ENCODE measurements around the gene MAPKAP1.

MAPKAP1 gene

GRCh38 chr9:125434986-125435775 lies 271.8 kb downstream of the MAPKAP1 start:
- no peak for DNase-seq (ENCODE audit: low read depth)
- H3K4me3 ChIP-seq (ENCODE audit: low read depth, low read length): no peak overlapping the region
- TF ChIP-seq, protein P1, sequence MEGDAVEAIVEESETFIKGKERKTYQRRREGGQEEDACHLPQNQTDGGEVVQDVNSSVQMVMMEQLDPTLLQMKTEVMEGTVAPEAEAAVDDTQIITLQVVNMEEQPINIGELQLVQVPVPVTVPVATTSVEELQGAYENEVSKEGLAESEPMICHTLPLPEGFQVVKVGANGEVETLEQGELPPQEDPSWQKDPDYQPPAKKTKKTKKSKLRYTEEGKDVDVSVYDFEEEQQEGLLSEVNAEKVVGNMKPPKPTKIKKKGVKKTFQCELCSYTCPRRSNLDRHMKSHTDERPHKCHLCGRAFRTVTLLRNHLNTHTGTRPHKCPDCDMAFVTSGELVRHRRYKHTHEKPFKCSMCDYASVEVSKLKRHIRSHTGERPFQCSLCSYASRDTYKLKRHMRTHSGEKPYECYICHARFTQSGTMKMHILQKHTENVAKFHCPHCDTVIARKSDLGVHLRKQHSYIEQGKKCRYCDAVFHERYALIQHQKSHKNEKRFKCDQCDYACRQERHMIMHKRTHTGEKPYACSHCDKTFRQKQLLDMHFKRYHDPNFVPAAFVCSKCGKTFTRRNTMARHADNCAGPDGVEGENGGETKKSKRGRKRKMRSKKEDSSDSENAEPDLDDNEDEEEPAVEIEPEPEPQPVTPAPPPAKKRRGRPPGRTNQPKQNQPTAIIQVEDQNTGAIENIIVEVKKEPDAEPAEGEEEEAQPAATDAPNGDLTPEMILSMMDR (IDR thresholded peaks at IDR 0.05; ENCODE audit: low read depth, low read length): no peak
- TF ChIP-seq MAX (IDR thresholded peaks at IDR 0.05; ENCODE audit: low read depth, low read length): no peak
- no peak for TF ChIP-seq POLR2A (IDR thresholded peaks at IDR 0.05; ENCODE audit: extremely low read depth, insufficient read length)
- no peak for TF ChIP-seq MYC (IDR thresholded peaks at IDR 0.05; ENCODE audit: low read depth, low read length)

- no peak for DNase-seq (ENCODE audit: low read depth)
- H3K4me3 ChIP-seq (ENCODE audit: low read depth, low read length): no peak overlapping the region
- no peak for TF ChIP-seq MAX (IDR thresholded peaks at IDR 0.05; ENCODE audit: low read depth, low read length)
- TF ChIP-seq POLR2A (IDR thresholded peaks at IDR 0.05; ENCODE audit: extremely low read depth, insufficient read length): no peak
- no peak for TF ChIP-seq MYC (IDR thresholded peaks at IDR 0.05; ENCODE audit: low read depth, low read length)
- TF ChIP-seq, protein P1 (IDR thresholded peaks at IDR 0.05; ENCODE audit: low read depth, low read length): no peak
Measured at GRCh38 chr9:125433461-125434011, 273.5 kb downstream of the MAPKAP1 start.

- TF ChIP-seq POLR2A (IDR thresholded peaks at IDR 0.05; ENCODE audit: extremely low read depth, insufficient read length) (no peak), MYC (IDR thresholded peaks at IDR 0.05; ENCODE audit: low read depth, low read length) (no peak)
- TF ChIP-seq, protein P1 (IDR thresholded peaks at IDR 0.05; ENCODE audit: low read depth, low read length): no peak
- no peak for DNase-seq (ENCODE audit: low read depth)
- H3K4me3 ChIP-seq (ENCODE audit: low read depth, low read length): no peak overlapping the region
Measured at GRCh38 chr9:125432715-125433385, 274.2 kb downstream of the MAPKAP1 start.

DNA sequence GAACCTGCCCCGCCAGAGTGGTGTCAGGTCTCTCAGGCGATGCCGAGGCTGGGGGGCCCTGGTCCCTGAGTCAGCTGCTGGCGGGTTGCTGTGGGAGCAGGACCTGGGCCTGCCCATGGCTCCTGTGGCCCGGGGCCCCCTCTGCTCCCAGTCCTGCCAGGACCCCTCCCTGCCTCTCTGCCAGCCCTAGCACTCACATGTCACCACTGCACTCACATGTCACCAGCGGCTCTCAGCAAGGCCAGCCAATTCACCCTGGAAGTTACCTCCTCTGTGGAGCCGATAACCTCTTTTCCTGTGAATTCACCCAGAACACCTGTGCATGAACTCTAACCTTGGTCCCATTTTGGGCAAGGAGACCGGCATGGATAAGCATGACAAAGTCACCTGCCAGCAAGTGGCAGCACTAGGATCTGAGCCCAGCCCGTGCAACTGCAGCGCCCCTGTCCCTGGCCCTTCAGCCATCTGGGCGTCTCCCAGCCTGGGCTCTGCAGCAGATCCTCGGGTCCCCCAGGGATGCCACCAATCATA lies 275.2 kb downstream of the MAPKAP1 start:
- DNase-seq (ENCODE audit: low read depth): no peak
- H3K4me3 ChIP-seq (ENCODE audit: low read depth, low read length): no peak overlapping the region
- TF ChIP-seq POLR2A (IDR thresholded peaks at IDR 0.05; ENCODE audit: extremely low read depth, insufficient read length) (no peak), MYC (IDR thresholded peaks at IDR 0.05; ENCODE audit: low read depth, low read length) (no peak), MAX (IDR thresholded peaks at IDR 0.05; ENCODE audit: low read depth, low read length) (no peak)
- TF ChIP-seq, protein P1 (IDR thresholded peaks at IDR 0.05; ENCODE audit: low read depth, low read length): no peak

DNA sequence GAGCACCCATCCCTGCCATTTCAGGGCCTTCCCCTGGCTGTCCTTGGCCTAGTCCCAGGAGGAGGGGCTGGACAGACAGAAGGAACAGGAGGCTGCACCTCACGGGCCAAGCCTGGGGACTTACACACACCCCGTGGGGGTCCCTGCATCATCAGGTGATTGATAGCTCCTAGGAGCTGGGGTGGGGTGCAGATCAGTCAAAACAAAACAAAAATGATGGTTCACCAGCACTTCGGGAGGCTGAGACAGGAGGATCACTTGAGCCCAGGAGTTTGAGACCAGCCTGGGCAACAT lies 276.0 kb downstream of the MAPKAP1 start:
- H3K4me3 ChIP-seq (ENCODE audit: low read depth, low read length): no peak overlapping the region
- TF ChIP-seq POLR2A (IDR thresholded peaks at IDR 0.05; ENCODE audit: extremely low read depth, insufficient read length): no peak
- TF ChIP-seq, protein P1 (IDR thresholded peaks at IDR 0.05; ENCODE audit: low read depth, low read length): no peak
- TF ChIP-seq MYC (IDR thresholded peaks at IDR 0.05; ENCODE audit: low read depth, low read length): no peak
- TF ChIP-seq MAX (IDR thresholded peaks at IDR 0.05; ENCODE audit: low read depth, low read length): no peak
- DNase-seq (ENCODE audit: low read depth): no peak

Measured in NB4 (cell line).